ENCODE measurements around the gene CRB1.

CRB1 gene

DNA sequence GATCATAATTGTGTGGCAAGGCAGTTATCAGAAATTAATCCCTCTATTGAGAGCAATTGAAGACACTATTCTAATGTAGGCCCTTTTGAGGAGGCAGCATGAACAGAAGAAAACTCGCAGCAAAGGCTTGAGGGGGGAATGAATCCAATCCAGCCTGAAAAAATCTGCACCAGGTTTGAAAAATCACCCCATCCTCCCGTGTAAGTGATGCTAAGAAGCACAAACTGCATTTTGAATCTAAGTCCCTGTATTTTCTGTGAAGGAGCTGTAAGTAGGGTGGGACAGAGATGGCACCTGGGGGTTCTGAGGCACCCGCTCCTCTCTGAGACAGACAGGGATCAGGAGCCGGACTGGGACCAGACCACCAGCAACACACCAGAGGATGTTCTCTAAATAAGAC is at the start of gene CRB1:
TSS of gene CRB1 (plus strand) at position 241 of the 400 bp plus-strand sequence. CDS start 161 bp downstream, outside the sequence.
- DNase-seq (ENCODE audit: low spot score) = no peak

GRCh38 chr1:197218857-197219256 is 49.2 kb upstream of the CRB1 start:
- no peak for DNase-seq (ENCODE audit: low spot score)

DNA sequence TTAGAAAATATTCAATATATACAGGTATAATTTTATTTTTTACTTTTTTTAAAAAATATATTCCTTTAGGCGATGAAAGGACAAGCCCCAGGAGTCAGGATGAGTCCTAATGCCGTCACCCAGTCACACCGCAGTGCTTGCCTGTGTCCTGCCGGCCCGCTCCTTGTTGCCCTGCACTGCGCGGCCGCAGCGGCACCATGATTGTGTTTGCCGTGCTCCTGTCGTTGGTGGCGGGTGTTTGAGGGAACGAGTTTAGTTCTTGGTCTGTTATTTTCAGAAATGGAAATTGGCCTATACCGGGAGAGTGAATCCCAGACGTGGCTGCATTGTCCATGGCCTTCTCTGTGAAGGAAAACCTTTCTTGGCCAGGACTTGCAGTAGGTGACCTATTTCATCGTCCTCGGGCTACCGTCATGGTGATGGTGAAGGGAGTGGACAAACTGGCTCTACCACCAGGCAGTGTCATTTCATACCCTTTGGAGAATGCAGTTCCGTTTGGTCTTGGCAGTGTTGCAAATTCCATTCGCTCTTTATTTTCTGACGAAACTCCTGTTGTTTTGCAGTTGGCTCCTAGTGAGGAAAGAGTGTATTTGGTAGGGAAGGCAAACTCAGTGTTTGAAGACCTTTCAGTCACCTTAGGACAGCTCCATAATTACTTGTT is 45.9 kb upstream of the CRB1 start:
- DNase-seq (ENCODE audit: low spot score) = no peak

DNA sequence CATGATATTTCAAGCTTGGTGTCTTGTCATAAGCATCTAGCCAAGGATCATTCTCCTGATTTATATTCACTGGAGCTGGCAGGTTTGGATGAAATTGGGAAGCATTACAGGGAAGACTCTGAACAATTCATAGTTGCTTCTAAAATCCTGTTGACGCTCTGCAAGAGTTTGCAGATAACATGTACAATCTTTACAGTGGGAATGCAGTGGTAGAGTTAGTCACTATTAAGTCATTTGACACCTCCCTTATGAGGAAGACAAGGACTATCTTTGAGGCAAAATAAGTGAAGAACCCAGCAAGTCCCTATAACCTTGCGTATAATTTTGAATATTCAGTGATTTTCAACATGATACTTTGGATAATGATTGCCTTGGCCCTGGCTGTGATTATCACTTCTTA is 45.3 kb upstream of the CRB1 start:
- DNase-seq (ENCODE audit: low spot score) = no peak

GRCh38 chr1:197224160-197224559 is 43.9 kb upstream of the CRB1 start:
- no peak for DNase-seq (ENCODE audit: low spot score)

GRCh38 chr1:197225611-197226010 is 42.4 kb upstream of the CRB1 start:
- no peak for DNase-seq (ENCODE audit: low spot score)

DNA sequence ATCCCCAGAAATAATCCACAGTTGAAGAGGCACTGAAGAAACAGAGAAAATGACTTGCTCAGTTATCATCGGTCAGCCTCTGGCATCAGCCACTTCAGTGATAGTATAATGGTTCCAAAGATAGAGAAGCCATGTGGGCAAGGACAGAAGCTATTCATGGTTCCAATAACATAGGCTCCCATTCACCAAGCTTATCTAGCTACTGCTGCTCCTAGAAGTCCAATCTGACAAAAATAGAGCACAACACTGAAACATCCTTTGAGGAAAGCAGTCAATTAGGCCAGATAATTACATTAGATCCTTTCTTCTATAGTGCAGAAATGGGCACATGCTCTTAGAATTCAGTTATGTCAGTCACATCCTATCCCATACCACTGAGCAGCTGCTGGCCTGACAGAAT is 33.5 kb upstream of the CRB1 start:
- DNase-seq (ENCODE audit: low spot score) = no peak

DNA sequence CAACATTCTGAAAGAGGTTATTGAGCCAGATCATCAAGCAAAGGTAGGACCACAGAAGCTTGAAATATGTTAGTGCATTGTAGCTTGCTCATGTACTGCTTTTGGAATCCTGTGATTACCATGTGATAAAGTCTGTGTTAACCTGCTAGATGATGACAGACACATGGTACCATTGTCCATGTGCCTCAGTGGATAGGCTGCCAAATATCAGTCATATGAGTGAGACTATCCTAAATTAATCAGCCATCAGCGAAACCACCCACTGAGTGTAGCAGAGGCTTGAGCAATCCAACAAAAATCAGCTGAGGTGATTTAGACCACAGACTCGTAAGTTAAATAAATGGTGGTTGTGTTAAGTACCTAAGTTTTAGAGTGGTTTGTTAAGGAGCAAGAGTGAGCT is 32.7 kb upstream of the CRB1 start:
- DNase-seq (ENCODE audit: low spot score) = no peak

DNA sequence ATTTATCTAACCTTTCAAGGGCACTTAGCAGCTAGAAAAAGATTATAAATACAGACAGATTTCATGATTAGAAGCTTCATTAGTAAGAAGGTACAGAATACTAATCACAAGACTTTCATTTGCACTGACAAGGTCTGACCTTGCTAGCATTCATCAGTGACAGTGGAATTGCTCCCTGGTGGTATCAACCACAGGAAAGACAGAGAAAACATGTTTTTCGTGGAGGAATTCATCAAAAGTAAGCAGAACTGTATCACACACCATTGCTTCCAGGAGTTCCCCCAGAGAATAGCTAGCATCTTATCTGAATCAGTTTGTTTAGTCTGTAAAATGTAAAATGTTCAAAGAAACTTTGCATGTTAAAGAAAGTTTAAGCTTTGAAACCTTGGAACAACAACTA is 20.6 kb upstream of the CRB1 start:
- DNase-seq (ENCODE audit: low spot score) = no peak

GRCh38 chr1:197249324-197249723 is 18.7 kb upstream of the CRB1 start:
- no peak for DNase-seq (ENCODE audit: low spot score)

DNA sequence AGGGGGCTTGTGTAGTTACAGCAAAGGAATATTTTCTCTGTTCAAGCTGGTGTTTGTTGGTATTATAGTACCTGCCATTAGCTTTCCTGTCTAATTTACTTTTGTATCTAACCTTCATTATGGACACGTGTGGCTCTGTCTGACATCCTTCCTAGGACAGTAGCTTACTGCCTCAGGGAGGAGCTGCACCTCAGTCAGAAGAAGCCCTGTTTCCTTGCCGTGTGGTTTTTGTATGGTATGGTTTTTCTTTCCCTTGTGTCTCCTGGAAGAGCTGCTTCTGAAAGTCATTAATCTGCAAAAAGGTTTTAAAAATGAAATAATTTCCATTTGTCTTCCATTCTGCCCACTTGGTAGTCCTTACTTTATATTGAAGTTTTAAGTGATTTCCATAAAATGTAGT is 17.4 kb upstream of the CRB1 start:
- no peak for DNase-seq (ENCODE audit: low spot score)

GRCh38 chr1:197252973-197253372 is 15.1 kb upstream of the CRB1 start:
- no peak for DNase-seq (ENCODE audit: low spot score)

- DNase-seq (ENCODE audit: low spot score) = no peak
Measured at GRCh38 chr1:197254866-197255265, 13.2 kb upstream of the CRB1 start.

GRCh38 chr1:197264936-197265567 is 3.0 kb upstream of the CRB1 start:
- no peak for DNase-seq (ENCODE audit: low spot score)

DNA sequence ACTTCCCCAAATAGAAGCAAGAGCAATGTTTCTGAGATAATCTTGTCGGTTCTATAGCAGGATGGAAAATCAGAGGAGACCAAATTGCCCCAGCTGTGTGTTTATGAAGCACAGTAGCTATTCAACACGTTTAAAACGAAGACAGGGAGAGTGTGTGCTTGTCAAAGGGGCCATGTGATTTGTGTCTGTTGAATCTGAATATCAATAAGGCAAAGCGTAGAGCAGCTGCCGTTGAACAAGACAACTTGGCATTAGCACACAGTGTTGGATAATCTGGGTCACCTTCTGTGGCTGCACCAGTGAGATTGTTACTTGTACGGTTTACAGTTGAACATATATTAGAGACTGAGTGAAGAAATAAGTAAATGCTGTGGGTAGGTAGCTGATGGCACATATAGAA is 1.0 kb downstream of the CRB1 start:
- no peak for DNase-seq (ENCODE audit: low spot score)

- DNase-seq (ENCODE audit: low spot score) = no peak
Measured at GRCh38 chr1:197272791-197273190, 4.7 kb downstream of the CRB1 start.

DNA sequence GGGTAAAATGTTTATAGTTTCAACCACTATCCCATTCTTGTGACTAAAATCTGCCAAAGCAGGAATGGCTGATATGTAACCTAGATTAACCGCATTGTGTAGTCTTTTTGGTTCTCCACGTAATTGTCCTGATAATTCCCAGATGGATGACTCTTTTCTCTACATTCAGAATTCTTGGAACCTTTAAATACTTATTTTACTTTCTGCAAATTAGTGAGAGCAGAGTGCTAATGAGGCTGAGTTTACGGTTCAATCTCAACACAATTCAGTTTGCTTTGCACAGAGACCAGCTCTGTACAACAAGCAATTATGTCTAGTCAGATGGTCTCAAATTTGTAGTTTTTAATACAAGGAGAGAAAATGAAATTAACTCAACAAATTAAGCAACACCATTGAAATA is 9.1 kb downstream of the CRB1 start:
- no peak for DNase-seq (ENCODE audit: low spot score)

- no peak for DNase-seq (ENCODE audit: low spot score)
Measured at GRCh38 chr1:197284325-197284724, 16.3 kb downstream of the CRB1 start.

DNA sequence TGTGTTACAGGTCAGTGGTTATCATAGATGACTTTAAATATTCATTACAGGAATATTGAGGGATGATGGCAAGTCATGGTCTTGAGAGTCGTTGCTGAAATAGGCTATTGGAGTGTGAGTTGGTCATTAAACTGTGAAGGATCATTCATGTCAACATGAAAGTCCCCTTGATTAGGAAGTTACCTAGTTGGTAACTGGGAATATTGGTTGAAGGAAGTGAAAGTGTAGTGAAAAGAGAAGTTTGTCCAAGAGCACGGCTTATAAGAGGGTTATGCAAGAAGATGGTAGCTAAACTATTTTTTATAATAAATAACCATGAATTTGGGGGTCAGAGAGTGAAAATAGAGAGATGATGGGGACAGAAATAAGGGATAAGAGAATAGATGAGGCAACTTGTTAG is 16.9 kb downstream of the CRB1 start:
- DNase-seq (ENCODE audit: low spot score) = no peak

GRCh38 chr1:197285526-197286205 is 17.6 kb downstream of the CRB1 start:
- DNase-seq (ENCODE audit: low spot score) = no peak

GRCh38 chr1:197286634-197287033 is 18.6 kb downstream of the CRB1 start:
- no peak for DNase-seq (ENCODE audit: low spot score)

DNA sequence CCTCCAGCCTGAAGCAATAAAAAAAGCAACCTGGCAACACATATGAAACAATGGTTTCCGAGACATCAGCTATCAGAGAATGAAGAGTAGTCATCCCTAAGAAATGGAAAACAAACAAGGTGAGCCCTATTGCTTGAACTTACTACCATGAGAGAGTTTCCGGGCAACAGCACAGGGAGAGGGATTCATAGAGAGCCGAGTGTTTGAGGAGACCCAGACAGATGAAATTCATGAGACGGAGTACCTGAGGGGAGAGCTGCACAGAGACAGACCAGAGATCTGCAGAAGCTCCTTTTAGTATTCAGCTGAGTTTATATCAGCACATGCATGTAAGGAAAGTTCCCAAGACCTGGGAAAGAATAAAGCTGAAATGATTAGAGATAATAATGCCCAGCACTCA is 19.8 kb downstream of the CRB1 start:
- DNase-seq (ENCODE audit: low spot score) = no peak

DNA sequence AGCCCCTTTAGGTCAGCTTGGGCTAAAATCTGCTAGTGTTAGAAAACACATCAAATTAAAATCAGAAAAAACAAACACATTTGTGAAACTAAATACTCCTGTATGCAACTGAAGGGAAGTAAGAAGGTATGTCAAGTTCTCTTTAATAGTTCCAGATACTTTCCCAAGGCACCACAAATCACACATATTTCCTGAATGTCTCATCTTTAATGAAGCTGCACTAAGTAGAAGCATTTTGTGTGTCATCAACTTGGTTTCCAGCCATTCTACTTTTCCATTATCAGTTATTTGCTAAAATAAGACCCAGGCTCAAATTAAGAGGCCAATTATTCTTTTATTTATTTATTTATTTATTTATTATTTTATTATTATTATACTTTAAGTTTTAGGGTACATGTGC is 34.7 kb downstream of the CRB1 start:
- DNase-seq (ENCODE audit: low spot score) = no peak

DNA sequence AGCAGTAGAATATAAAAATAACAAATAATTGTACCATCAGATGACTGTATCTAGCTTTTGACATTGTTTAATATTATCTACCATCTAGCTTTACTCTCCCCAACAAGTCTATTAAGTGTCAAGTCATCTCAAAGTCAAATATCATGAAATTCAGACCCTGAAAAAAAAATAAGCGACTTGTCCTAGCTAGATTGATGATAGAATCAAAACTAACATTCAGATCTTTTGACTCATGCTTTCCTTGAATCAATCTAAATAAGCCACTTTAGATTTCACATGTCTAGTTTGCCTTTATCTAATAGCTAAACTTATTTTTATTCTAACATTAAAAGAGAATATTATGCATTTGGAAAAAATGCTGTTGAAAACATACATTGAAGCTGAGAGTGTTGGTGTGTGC is 35.4 kb downstream of the CRB1 start:
- no peak for DNase-seq (ENCODE audit: low spot score)

All from hematopoietic multipotent progenitor cell treated with erythropoietin and hydrocortisone succinate and interleukin-3 and kit ligand, for 15 days (in vitro differentiated cells).